Stimulated activated CD4-positive, alpha-beta T cell treated with anti-CD3 and anti-CD28 coated beads, Interleukin-15, amount 100 ng/mL, for 24 hours (primary cell): Measurements from ENCODE around the gene WDR46.
A peak's percentile ranks its signal among the peaks of the same experiment; 100 is the strongest.

Experiments used
- DNase-seq: peaks from one replicate; pipeline ENCODE4 v3.0.0-alpha.2; 2020

Gene WDR46

DNA sequence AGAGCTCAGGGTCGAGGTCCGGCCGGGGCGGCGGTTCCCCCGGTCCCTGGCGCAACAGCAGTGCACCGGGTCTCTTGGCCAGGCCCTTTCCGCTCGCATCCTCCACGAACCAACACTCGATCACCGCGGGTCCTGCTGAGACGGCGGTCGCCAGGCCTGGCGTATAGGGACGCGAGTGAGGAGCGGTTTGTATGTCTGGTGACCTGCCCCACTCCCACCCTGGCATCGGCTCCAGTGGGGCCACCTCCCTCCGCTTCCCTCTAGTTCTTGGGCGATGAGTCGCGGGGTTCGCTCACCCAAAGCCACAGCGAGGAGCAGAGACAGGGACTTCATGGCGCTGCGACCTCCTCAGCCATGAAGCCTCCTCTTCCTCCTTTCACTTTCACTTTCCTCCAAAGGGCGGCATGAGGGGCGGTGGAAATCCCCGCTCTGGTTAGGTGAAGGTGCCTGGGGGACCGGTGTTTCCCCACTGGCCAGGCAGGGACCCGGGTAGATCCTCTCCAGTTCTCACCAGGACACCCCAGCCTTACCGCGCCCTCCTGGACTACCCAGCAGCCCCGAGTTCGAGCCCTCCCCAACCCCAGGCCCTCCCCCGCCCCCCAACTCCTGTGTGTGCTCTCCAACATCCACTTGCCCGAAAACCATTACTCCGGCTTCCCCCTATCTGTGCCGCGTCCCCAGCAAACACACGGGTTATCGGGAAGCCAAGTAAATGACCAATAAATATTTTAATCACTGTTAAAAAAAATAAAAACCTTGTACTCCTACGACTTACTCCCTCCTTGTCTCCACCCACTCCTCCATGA lies 24.9 kb upstream of the WDR46 start, which contains the start of gene TAPBP:
TAPBP (minus strand) TSS at position 370 of the 806 bp plus-strand sequence; CDS start at position 333, 37 bp downstream.
- DNase-seq: peak; percentile 89

DNA sequence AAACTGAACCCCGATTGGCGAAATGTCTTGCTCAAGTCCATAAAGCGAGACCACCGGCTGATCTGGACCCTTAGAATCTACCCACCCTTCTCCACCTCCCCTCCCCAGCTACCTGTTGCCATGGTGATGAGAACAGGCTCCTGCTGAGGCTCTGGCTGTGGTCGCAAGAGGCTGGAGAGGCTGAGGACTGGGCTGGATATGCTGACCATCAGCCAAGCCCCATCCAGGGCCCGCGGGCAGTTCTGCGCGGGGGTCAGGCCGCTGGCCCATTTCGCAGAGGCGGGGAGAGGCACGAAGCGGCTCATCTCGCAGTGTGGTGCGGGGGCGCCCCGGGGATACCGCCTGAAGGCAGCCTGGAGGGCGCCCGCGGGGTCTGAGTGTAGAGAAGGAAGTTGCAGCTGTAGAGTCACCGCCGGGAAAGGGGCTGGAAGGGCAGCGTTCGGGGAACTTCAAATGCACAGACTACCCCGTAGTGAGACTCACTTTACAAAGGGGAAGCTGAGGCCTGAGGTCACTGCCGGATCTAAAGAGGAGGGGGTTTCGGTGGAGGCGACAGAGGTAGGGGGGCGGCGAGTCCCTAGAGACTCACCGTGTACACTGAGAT lies 24.2 kb upstream of the WDR46 start:
- peak; percentile 66 for DNase-seq

DNA sequence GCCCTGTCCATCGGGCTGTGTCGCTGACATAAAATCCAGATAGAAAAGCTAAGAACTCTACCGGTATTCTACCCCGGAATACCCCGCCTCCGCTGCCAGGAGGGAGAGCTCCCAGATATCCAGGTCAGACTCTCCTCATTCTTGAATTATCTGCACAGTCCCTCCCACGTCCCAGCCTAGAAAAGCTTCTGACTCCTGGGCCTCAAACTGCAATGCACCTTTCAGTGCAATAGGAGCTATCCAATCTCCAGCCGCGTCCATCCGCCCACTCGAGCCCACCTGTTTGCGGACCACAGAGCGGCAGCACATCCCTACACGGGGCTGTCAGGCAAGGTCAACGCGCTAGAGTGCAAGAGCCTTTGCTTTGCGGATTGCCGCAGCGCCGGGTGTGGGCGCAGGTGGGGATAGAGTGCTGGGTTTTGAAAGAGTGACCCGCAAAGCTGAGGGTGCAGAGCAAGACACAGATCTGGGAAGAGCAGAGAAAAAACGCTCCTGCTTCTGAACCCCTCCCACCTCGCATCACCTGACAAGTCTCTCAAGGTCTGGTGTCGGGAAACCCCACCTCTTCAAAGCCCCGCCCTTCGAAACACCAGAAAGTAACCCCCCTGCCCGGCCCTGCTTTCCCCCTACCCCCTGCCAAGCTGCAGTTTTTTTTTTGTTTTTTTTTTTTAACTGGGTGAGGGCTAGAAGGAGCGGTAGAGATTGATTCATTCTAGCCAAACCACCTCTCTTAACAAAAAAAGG lies 23.5 kb upstream of the WDR46 start:
- peak; percentile 89 for DNase-seq

DNA sequence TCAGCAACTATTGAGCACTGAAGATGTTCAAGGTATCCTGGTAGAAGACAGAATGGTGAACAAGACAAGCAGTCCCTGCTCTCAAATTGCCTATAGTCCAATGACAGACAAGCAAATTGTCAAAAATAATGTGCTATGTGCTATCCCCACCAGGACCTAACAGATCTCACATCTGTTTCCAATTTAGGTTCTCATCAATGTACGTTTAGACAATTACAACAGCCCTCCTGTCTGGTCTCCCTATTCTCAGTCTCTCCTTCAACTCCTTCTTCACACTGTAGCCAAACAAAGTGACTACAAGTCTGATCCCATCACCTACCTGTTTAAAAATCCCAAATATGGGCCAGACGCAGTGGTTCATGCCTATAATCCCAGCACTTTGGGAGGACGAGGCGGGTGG lies 17.3 kb upstream of the WDR46 start:
- DNase-seq: no peak

DNA sequence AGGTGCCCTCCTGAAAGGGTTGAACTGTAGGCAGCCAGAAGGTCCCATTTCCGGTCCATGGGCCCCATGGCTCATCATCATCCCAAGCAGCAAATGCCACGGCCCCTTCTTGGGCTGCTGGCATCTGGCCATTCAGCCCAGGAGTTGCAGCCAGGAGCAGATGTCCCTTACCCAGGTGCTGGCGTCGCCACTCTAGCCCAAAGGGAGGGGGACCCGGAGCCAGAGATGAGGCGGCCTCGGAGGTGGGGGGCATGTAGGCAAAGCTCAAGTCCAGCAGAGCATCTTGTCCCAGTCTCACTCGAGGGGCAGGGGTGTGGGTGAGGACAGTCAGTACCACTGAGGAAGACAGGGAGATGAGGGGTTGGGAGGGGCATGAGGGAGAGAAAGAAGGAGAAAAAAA lies 16.0 kb upstream of the WDR46 start:
- no peak for DNase-seq

DNA sequence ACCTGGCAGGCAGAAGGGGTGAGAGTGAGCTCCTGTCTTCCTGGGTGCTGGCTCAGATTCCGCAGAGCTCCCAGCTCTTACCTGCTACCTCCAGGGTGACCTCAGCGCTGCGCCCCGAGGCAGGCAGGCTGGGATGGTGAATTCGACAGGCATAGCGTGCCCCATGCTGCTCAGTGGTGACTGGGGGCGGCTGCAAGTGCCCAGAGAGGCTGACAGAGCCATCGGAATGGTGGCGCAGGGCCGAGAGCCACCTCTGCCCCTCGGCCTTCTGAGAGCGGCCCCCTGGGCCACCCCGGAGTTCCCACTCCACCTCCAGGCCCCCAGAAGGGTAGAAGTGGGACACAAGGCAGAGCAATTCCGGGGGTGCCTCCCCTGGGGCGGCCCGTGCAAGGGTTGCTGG lies 15.2 kb upstream of the WDR46 start:
- DNase-seq: no peak

DNA sequence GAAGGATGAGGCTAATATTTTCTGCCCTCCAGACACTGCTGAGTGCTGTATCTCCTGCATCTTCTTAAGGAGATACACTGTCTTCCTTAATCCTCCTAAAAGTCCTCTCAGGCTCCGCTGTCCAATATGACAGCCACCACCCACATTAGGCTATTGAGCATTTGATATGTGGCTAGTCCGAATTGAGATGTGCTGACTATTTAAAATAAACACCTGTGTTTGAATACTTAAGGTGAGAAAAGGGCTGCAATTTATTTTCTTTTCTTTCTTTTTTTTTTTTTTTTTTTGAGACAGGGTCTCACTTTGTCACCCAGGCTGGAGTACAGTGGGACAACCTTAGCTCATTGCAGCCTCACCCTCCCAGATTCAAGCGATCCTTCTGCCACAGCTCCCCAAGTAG lies 12.8 kb upstream of the WDR46 start:
- DNase-seq: no peak

DNA sequence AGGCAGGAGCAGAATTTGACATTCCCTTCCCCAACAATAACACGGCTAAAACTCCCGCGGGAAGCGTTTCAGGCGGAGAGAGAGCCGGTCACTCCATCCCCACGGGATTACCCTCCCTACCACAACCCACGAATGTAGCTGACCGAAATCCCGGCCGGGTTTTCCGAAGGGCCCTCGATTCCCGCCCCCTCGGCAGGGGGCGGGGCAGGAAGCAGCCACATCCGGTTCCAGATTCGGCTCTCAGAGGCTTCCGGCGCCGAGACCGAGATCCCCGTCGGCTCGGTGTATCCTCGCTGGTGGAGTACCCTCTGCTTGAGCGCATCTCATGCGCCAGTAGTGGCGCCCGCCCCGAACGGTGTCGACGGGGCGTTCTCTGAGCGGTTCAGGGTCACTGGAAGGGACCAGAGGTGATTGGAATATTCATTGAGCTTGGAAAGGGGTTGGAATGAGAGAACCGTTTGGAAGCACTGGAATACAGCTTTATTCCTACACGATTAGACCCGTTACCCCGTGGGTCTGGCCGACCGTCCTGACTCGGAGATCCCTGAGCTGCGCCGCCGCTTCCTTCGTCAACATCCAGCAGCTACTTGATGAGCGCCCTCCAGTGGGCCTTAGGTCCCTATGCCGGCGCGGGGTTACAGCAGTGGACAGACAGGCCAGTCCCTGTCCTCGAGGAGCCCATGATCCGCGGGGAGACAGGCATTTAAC lies 10.4 kb upstream of the WDR46 start:
- DNase-seq: peak; percentile 95

DNA sequence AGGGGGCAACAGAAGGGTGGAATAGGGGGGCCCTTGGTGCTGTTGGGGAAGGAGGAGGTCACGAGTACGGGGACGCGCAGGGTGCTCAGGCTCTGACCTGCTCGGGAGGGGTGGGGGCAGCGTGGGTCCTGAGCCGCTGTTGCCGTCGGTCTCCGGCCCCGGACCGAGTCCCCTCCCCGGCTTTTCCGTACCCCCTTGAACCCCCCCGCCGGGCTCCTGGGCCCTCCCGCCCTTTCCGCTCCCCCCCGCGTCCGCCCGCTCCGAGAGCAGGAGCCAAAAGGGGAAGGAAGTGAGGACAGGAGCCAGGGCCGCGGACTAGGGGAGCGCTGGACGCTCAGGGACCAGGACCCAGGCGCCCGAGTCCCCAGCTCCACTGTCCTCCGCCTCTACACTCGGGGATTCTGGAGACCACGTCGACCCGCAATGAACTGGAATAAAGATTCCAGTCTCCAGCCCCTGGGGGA lies 9.8 kb upstream of the WDR46 start, which contains the start of gene RGL2:
RGL2 (minus strand) TSS at position 170 of the 464 bp plus-strand sequence. CDS start 332 bp downstream, outside the sequence.
- DNase-seq: peak; percentile 71

DNA sequence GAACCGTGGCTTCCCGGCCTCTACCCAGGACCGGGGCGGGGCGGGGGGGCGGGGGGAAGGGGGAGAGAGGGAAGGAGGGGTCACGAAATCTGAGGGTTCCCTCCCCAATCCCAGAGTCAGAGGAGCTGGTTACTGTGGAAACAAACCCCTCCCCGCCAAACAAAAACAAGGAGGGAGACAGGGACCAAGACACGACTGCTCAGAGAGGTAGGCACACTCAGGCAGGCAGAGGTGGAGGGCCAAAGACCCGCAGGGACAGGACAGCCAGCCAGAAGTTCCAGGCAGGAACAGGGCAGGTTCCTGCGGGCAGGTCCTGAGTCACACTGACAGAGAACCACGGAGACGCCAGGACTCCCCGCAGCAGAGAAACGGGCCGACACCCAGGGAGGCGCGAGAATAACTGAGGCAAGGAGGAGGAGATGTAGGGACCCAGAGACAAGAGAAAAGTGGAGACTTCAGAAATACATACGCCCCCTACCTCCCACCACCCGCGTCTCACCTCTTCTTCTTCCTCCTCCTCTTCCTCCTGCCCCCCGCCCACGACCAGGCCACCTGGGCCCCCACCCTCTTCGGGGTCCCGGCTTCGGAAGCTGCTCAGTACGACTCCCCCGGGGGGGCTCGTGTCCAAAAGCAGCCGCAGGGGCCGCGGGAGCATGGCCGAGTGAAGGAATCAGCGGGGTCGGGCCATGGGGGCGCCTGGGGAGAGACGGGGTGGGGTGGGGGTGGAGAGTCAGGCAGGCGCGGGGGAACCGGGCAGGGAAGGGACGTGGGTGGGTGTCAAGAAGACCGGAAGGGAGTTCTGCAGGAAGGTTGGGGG lies 9.1 kb upstream of the WDR46 start:
- DNase-seq: peak; percentile 76

DNA sequence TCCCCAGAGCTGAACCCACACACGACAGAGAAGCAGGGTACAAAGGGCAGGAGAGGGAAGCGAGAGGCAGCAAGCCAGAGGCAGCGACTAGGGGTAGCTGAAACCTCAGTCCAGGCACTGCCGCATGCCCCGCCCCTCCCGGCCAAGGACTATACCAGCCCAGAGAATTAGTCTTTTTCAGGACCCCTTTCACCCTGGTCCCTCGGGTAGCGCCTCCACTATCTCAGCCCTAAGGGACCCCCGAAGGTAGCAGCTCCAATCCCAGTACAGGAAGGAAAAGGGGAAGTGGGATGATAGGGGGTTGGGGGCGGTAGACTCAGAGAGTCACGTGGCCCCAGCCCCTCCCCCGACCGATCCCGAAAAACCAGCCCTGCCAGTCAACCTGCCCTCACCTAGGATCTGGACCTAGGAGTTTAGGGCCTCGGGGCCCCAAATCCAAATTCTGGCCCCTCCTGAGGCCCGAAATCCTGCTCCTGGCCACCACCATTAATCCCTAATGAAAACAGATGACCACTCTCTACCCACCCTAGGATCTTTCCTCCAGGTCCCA lies 8.4 kb upstream of the WDR46 start:
- DNase-seq: no peak

DNA sequence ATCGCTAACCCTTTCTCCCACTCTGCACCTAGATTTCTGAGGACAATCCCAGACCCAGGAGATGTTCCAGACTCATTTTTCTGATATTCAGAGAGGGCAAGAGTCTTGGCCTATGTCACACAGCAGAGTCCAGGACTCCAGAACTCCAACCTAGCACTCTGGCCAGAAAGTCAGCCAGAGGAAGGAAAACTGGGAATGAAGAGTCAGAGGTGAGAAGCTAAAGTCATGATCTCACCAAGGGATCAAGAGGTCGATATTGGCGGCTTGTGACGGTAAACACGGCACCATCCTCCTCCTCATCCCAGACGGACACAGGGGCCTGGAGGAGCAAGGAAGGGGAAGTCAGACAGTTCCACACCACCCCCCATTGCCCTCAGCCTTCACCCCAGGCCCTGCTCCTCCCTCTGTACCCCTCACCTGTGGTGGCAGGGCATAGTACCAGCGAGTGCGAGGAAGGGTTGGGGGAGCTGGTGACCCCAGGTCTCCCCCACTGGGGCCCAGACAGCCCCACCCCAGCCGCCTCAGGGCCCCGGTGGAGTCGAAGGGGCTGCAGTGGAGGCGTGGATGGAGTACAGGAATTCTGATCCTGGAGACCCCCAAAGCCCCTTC lies 7.9 kb upstream of the WDR46 start:
- DNase-seq: no peak

DNA sequence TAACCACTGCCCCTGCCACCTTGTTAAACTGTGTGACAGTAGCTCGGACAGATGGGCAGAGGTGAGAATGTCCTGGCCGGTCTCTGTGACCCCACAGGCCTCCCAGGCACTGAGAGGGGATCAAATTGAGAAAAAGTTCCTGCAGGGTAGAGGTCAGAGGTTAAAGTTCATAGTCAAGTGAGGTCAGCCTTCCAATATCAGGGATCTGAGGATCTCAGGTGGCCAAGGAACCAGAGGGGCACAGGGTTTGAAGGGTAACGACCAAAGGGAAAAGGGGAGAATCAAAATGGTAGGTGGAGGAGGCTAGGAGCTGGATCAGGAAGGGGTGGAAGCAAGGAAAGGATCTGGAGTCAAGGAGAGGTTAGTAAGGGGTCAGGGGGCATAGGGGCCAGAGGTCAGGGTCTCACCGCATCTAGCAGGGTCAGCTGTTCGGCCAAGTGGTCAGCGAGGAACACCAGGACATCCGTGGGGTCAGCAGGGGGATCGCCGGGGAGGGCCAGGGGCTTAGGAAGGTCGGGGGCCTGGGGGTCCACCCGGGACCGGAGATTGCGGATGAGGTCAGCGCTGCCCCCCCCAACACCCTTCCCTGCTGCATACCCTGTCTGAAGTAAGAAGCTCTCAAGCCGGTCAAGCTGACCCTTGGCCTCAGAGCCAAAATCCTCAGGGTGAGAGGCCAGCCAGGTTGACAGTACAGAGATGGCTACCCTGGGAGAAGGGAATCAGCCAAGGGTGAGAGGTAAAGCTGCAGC lies 6.8 kb upstream of the WDR46 start:
- no peak for DNase-seq

DNA sequence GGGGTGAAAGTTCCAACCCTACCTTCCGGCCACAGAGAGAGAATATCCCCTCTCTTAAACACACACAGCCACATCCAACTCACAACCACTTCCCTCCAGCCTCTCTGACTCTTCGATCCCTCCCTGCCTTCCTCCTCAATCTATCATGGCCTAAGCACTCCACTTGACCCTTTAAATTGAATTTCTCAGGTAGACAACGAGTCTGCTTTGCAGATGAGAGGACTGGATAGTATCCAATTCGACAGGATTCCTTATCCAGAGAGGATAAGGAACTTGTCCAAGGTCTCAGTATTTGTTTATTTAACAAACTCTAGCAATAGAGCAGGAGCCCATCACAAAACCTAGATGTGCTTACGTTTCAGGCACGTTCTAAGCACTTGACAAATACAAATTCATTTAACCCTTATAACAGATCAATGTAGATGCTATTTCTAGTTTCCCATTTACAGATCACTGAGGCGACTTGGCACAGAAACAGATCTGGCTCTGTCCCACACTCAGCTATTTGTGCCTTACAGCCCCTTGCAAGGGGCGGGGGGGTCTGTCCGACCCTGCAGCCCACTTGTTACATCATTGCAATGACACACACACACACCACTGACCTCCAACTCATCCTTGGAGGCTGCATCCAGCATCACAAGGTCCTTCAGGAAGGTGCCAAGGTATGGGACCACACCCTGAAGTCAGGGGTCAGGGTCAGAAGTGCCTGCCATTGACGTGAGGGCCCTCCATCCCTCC lies 5.2 kb upstream of the WDR46 start:
- no peak for DNase-seq

DNA sequence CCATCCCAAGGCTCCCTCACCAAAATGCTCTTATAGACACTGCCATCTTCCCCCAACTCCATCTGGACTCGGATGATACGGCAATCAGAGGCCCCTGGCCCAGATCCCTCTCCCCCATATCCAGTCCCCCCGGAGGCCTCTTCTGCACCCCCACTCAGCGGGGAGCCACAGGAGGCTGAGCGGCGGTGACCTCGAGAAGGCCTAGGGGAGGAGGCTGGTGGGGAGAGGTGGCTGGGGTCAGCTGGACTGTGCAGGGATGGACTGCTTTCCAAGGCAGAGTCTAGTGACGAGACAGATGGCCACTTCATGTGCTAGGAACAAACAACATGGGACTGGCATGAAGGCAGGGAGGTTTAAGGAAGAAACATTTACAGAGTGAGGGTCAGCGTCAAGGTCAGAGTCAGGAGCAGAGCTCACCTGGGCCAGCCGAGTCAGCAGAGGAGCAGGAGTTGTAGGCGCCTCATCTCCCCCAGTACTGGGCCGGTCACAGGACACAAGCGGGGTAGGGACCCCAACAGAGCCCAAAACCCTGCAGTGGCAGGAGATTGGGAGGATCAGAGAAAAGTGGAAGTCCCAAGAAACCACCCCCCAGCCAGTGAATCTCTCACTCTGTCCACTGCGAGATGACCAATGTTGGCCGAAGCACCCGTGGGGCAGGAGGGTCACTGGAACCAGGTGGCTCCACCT lies 4.1 kb upstream of the WDR46 start:
- DNase-seq: no peak

DNA sequence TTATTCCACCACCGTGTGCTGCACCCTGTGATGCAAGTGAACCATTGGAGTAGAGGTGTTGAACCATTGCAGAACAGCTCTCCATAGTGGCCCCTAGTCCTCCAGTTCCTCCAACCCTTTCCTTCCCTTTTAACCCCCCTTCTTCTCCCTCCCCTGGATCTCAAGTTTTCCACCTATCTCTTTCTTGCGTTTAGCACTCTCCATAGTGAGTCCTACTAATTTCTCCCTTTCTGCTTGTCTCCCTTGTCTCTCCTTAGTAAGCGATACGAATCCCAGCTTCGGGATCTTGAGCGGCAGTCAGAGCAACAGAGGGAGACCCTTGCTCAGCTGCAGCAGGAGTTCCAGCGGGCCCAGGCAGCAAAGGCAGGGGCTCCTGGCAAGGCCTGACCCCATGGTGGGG lies 1.4 kb upstream of the WDR46 start:
- no peak for DNase-seq

DNA sequence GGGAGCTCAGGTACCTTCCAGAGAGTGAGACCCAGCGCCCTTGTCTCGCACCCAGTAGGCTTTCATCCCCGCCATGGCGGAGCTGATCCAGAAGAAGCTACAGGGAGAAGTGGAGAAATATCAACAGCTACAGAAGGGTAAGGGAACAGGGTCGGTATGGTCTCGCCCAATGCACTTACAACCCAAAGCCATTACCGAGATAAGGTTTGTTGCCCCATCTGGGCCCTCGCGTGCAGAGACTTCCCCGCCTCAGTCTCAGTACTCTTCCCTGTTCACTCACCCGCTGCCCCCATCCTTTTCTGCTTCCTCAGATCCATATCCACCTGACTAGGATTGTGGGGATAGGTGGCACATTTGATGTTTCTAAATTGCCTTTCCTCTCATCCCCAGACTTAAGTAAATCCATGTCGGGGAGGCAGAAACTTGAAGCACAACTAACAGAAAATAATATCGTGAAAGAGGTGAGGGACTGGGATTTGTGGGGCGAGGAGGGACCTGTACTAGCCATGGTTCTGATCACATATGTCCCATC lies 811 bp upstream of the WDR46 start:
- no peak for DNase-seq

DNA sequence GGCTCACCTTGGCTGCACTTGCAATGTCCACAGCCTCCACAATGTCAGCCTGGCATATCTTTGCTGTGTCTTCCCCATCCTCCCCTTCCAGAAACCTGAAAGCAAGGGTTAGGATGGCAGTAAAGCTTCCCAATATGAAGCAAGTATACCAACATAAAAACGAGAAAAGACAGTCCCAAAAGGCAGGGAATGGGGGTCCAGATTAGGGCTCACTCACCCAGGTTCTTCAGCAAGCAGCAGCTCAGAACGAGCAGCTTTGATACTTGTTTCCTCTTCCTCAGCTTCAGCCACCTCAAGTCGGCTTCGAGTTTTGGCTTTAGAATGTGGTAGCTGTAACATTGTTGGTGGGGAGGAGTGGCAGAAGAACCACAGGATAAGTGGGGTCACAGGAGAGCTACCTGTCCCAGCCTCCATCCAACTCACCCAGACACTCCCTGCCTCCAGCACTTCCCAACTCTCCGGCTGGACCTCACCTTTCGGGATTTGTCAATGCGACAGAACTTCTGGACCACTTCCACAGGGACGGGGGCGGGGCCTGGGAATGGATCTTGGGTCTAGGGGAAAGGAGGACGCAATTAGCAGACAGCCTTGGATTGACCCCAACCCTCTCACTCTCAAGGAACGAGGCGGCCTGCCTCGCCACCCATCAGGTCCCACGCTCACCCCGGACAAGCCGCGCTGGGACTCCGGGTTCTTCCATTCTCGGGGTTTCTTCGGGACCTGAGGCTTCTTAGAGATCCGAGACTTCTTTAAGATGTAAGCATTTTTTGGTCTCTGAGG lies 708 bp downstream of the WDR46 start:
- no peak for DNase-seq
